ENCODE measurements around the gene NT5C2.

NT5C2 gene

DNA sequence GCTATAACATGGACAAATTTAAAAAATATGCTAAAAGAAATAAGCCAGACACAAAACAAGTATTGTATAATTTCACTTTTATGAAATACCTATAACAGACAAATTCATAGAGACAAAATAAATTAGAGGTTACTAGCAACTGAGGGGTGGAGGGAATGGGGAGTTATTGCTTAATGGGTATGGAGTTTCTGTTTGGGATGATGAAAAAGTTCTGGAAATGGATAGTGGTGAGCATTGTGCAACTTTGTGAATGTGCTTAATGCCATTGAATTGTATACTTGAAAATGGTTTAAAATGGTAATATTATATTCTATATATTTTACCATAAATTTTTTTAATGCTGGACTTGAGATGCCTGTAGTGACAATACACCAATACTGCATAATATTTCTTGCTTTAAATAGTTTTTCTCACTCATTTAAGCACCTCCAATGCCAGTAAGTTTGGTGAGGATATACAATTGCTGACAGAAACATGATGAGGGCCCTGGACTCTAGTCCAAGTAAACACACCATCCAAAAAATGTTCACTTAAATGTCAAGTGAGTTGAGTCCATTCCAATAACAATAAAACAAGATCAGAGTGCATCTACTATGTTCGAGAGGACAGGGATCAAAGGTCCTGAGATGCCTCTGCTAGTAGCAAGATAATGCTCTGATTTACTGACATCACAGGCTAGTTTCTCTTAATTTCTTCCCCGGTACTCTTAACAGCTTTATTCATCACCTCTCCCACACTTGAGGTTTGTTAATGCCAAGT is 71.9 kb downstream of the NT5C2 start:
- DNase-seq = no peak

DNA sequence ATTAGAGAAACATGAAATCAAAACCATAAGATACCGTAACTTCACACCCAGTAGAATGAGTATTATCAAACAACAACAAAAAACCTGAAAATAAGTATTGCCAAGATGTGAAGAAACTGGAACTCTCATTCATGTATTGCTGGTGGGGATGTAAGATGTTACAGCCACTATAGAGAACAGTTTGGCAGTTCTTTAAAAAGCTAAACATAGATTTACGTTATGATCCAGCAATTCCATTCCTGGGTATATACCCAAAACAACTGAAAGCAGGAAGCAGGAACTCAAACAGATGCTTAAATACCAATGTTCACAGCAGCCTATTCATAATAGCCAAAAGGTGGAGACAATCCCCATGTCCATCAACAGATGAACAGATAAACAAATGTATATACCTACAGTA is 72.5 kb downstream of the NT5C2 start:
- DNase-seq = no peak

- DNase-seq = no peak
These were observed 75.8 kb downstream of the NT5C2 start for GRCh38 chr10:103117247-103117646.

DNA sequence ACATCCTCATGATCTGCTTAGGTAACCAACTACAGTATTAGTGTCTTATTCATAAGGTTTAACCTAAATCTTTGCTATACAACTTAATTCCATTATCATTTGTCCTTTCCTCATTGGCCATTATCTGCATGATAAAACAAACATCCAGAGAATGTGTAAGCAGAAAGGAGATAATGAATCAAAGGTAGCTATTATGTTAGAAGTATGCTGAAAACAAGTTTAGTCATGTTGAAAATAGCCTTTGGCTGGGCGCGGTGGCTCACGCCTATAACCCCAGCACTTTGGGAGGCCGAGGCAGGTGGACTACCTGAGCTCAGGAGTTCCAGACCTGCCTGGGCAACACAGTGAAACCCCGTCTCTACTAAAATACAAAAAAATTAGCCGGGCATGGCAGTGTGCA is 78.2 kb downstream of the NT5C2 start:
- DNase-seq = no peak

DNA sequence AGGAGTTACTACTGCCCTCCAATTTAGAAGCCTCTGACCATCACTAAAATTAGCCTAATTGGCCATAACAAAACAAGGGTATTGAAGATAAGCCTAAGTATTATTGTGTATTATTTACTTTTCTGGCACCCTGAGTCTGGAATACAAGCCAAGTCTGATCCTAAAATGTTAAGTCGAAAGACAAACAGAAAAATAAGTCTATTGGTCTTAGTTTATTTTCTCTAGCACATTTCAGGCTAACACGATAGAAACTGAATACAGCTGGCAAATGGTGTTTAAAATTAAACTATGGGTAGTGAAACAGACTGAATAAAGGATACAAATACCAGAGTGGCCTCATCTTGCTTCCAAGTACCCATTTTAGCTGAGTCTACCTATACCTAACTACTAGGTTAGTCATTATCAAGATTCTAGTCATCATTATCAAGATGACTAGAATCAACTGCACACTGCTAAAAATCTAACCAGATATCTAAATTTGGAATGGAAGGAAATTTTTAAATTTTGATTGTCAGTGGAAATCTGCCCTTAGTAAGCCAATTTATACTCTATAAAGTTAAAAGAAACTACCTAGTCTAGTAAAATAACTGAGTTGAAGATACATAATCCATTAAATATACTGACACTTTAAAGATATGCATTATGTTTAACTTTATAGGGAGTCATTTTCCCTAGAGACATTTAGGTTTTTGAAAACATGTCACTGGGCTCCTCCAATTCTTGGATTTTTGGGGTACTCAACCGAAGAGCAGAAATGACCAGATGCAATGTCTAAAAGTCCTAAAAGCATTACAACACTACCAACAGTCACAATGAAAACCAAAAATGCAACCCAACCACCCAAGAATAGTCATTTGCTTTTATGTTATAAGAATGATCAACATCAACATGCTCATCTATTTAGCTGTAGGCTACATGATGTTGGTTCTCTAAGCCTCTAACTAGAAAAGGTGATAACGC is 80.9 kb downstream of the NT5C2 start:
- DNase-seq = no peak

DNA sequence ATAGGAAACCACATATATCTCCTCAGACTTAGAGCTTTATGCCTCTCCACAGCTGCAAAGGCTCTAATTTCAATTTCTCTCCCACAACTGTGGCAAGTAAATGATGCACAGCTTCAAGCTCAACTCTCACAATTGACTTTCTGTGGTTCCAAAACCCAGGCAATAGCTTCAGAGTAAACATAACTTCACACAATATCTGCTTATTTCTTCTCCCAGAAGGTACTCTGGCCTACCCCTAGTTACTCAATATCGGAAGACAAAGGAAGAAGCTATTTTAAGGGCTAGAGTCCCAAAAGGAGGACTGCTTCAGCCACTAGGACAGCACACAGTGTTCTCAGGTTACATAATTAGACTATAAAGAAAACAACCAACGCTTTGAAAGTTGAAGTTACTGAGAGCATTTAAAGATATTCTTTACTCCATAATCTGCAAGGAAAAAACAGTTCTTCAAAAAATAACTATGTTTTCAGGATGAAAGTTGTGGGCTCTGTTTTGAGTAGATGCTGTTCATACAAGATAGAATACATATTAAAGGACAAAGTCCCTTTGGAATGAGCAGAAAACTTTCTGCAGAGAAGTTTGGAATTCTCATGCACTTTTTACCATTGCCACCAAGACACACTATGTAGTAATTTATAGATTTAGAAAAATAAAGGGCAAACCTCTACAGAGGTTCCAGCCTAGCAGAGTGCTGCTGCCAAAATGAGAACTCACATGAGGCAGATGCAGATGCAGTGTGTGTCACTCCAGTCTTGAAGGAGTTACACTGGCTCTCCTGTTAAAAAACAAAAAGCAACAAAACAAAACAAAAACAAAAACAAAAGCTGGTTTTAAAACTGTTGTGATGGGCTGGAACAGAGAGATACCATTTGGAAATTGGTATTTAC is 81.8 kb downstream of the NT5C2 start:
- no peak for DNase-seq

- DNase-seq = no peak
These were observed 82.7 kb downstream of the NT5C2 start for GRCh38 chr10:103110407-103110806.

DNA sequence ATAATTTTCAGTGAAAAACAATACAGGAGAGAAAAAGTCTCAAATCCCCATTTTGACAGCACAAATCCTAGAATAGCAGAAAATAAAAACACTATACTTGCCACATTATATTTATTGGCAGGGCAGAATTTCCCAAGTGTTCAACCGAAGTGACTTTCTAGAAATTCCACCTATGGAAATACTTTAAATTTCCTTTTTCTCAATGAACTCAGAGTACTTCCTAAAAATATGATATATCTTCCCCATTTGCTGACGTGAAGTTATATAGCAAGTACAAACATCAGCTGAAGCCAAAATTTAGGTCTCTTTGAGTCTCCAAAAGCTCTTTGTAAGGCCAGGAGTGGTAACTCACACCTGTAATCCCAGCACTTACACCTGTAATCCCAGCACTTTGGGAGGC is 83.3 kb downstream of the NT5C2 start:
- DNase-seq = no peak

DNA sequence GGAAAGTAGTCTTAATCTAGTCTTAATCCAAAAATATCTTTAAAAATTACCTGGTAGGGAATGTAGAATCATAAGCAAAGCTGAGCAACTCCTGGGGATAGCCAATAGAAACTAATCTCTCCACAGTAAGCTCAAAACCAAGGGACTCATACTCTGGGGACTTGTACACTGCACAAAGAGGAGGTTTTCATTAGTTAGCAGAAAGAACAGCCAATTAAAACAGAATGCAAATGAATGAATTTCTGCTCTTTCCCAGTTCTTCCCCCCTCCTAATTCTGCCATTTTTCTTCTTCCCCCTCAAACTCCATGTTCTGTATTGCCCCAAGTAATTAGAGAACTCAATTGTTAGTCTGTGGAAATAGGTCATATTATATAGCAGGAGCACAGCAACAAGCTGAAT is 86.5 kb downstream of the NT5C2 start:
- DNase-seq = no peak

DNA sequence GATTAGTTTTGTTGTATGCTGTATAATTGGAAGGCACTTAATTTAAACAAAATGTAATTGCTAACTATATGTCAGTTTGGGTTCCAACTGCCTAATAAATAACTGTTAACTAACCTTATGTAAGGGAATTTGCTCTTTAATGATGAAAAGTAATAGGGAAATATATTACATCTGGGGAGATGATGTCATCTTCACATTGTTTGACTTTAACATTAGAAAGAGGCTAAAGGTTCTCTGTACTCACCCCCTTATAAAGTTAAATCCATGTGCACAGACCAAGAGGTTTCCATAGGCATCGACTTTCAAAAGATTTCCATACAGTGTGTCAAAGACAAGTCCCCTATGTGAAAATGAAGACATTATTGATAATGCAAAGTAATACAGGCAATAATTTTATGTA is 87.6 kb downstream of the NT5C2 start:
- no peak for DNase-seq

DNA sequence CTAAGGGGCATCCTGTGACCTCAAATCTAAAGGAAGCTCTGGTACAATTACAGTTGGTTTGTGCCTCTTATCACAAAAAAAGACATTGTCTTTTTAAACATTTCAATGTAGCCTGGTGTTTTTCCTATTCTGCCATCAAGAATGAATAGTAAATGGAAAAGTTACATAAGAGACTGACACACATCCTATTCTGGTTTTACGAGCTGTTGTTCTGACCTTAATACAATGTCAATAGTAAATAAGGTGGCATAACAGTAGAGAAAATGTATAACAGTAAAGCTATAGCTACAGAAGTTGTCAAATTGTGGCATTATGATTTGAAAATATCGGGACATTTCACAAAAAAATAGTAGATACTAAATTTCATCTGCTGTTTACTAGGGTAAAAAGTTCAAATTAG is 88.4 kb downstream of the NT5C2 start:
- DNase-seq = no peak

GRCh38 chr10:103103989-103104388 is 89.1 kb downstream of the NT5C2 start:
- no peak for DNase-seq

DNA sequence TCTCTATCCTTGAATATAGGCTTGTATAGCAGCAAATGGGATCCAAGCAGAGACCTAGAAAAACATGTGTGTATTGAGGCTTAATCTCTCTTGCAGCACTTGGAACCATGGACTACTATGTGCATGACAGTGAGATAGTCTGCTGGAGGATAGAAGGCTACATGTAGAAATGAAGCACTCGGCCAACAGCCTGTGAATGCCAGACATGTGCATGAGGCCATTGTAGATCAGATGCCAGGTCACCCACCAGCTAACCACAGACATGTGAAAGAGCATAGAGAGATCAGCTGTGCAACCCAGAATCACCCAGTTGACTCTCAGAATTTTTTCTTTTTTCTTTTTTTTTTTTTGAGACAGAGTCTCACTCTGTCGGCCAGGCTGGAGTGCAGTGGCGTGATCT is 90.9 kb downstream of the NT5C2 start:
- DNase-seq = no peak

- no peak for DNase-seq
These were observed 92.5 kb downstream of the NT5C2 start for GRCh38 chr10:103100620-103101019.

GRCh38 chr10:103098240-103098639 is 94.8 kb downstream of the NT5C2 start:
- DNase-seq = no peak

DNA sequence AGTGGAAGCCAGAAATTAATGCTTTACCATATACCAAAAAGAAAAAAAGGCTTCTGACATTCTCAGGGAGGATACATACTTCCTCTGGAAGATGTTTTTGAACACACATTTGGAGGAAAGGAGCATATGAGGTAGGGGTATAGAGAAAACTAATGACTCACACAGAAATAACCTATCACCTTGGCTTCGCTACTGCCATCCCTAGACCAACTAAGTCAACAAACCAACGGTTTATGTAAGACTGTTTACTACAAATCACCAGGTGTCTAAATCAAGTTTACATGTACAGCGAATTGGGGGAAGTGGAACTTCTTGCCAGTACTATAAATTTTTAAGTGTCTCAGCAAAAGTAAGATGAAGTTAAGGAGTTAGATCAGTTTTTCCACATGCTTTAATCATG is 96.9 kb downstream of the NT5C2 start:
- DNase-seq = no peak

DNA sequence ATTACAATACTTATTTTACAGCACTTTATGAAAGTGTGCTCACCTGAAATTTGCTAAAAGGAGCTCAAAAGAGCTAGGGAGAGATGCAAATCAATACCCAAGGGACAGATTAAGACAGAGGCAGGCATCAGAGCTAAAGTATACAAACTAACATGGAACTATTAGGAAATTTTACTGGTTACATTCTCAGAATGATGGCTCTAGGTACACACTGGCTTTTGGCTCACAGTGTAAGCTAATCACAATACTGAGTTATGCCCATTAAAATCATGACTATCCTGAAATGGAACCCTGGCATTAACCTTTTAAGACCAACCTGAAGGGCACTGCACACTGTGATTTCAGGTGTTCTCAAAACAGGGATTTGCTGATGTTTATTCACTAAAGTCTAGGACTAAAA is 98.1 kb downstream of the NT5C2 start:
- no peak for DNase-seq

DNA sequence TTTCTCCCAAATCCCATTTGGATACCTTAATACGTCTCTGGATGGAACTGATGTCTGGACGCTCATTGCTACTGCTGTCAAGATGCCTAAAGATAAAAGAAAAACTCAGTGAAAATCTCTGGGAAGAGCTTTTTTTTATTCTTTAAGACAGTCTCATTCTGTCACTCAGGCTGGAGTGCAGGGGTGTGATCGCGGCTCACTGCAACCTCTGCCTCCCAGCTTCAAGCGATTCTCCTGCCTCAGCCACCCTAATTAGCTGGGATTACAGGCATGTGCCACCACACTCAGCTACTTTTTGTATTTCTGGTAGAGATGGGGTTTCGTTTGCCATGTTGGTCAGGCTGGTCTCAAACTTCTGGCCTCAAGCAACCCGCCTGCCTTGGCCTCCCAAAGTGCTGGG is 102.2 kb downstream of the NT5C2 start:
- no peak for DNase-seq

- no peak for DNase-seq
These were observed 103.6 kb downstream of the NT5C2 start for GRCh38 chr10:103089493-103089892.

DNA sequence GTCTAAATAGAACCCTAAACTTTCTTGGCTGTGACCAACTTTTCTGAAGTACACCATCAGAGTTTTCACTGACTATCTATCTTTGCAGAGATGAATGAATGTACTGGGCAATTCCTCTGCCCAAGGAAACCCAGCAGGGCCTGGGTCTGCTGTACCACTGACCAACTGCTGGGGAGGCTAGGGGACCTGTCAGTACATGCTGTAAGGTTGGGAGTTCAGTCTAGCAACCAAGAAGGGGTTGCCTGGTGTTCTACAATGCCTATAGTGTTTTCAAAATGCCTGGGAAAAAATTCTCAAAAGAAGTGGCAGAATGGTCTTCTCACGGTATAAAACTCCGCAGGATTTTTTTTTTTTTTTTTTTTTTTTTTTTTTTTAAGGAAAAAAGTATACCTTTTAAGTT is 106.3 kb downstream of the NT5C2 start:
- no peak for DNase-seq

- no peak for DNase-seq
These were observed 106.8 kb downstream of the NT5C2 start for GRCh38 chr10:103086261-103086660.

- no peak for DNase-seq
These were observed 109.1 kb downstream of the NT5C2 start for GRCh38 chr10:103083977-103084320.

DNA sequence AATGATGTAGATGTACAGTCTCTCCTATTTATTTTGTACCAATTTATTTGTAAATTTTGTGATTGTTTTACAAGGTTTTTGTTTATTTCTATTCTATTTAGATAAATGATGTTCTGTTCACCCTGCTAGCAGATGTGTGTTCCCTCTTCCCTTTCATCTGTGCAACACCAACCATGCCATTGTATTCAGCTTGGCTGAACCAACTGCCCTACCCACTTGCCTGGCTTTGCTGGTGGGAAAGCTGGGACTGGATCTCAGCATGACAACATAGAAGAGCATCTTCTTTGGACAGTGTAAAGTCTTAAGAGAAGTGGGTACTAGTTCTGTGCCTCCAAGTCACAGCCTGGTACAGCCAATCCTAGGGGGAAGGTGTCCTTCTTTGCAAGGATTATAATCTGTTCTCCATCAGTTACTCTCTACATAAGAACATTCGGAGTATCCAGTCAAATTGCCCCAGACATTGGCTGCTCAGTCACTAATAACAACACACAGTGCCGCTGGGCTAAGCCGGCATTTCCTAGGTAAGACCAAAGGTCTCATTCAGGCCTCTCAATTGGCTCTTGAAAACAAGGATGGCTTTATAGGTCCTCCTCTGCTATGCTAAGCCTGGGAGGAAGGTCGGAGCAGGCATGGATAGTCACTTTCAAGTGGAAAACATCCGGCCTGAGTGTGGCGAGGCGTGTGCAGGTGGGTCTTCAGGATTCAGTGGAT is 109.7 kb downstream of the NT5C2 start:
- DNase-seq = no peak

Data from activated gamma-delta T cell treated with Interleukin-2 at 50 U/mL for 16 hours (primary cell).